SK-N-MC (cell line): ENCODE measurements around the gene SNX11.
A peak's percentile ranks its signal among the peaks of the same experiment; 100 is the strongest.

ENCODE experiments used
- DNase-seq: peaks from one replicate; pipeline ENCODE4 v3.0.0-alpha.2; 2011; ENCODE audit warnings: low read depth, low spot score
- H3K27ac ChIP-seq: fragments of 200-600 bp; sonication (generic); 2 replicates; pipeline ENCODE4 v1.5.1; 2016; ENCODE audit warnings: mixed run types
- H3K36me3 ChIP-seq: fragments of 200-600 bp; sonication (generic); 2 replicates; pipeline ENCODE4 v1.6.1; 2017; ENCODE audit warnings: antibody characterized with exemption, low read length, mixed read lengths; ENCODE audit not compliant: insufficient read depth
- H3K4me3 ChIP-seq: fragments of 200-600 bp; sonication (generic); 2 replicates; pipeline ENCODE4 v1.5.1; 2016
- H3K9ac ChIP-seq: fragments of 200-600 bp; sonication (generic); 2 replicates; pipeline ENCODE4 v1.8.0; 2017; ENCODE audit warnings: mixed run types, mixed read lengths; ENCODE audit not compliant: insufficient read length
- H3K9me3 ChIP-seq: fragments of 200-600 bp; sonication (generic); 2 replicates; pipeline ENCODE4 v1.6.1; 2017; ENCODE audit warnings: low read depth, mild to moderate bottlenecking, antibody characterized with exemption, low read length, moderate library complexity, mixed read lengths
- EZH2 ChIP-seq: fragments of 200-600 bp; sonication (generic); IDR thresholded peaks from one replicate; pipeline ENCODE4 v1.6.1; 2017; ENCODE audit warnings: antibody characterized with exemption
- FOXP2 ChIP-seq: optimal IDR thresholded peaks from 2 replicates; pipeline ENCODE3; 2011; ENCODE audit warnings: mild to moderate bottlenecking, moderate library complexity; ENCODE audit not compliant: insufficient read depth; ENCODE audit errors: extremely low read length, control extremely low read depth
- POLR2AphosphoS5 ChIP-seq: IDR thresholded peaks from 2 replicates; pipeline ENCODE4 v1.6.1; 2012; ENCODE audit warnings: mild to moderate bottlenecking, low read depth, low read length, borderline replicate concordance

Gene SNX11

GRCh38 chr17:48132385-48132784 is 24.8 kb downstream of the SNX11 start:
- H3K9me3 ChIP-seq: no peaks in the 10 kb centered on the region
- TF ChIP-seq EZH2: no peak
- TF ChIP-seq FOXP2: no peak
- no peak for TF ChIP-seq POLR2AphosphoS5
- no peak overlapping the region for H3K27ac ChIP-seq
- H3K9ac ChIP-seq: no peak overlapping the region
- no peaks in the 10 kb centered on the region for H3K36me3 ChIP-seq
- H3K4me3 ChIP-seq: no peak overlapping the region
- DNase-seq: no peak

DNA sequence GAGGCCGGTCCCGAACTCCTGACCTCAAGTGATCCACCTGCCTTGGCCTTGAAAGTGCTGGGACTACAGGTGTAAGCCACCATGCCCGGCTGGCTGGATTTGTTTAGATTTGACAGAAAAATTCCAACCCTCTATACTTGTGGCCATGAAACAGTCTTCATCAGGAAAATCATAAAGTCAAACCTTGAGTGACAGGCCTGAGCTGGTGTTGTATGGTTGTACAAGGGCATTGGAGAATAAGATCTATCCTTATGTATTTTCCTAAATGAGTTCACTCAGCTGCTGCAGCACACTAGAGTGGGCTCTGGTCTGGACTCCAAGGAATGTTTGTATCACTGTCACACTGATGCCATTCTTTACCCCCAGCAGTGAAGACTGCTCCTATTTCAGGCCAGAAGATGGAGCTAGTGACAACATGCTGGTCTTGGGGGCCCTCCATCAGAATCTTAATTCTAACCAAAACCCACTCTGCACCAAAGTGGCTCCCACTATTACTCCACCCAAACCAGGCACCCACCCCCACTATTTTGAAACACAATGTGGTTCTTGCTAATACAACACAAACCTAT is 27.4 kb downstream of the SNX11 start:
- Histone ChIP-seq H3K4me3 (no peak overlapping the region), H3K36me3 (no peaks in the 10 kb centered on the region), H3K27ac (no peak overlapping the region), H3K9ac (no peak overlapping the region), H3K9me3 (no peaks in the 10 kb centered on the region)
- TF ChIP-seq EZH2 (no peak), FOXP2 (no peak), POLR2AphosphoS5 (no peak)
- no peak for DNase-seq

GRCh38 chr17:48137656-48138055 is 30.1 kb downstream of the SNX11 start:
- Histone ChIP-seq H3K9ac (no peak overlapping the region), H3K27ac (no peak overlapping the region), H3K36me3 (no peaks in the 10 kb centered on the region), H3K9me3 (no peaks in the 10 kb centered on the region), H3K4me3 (no peak overlapping the region)
- no peak for DNase-seq
- TF ChIP-seq POLR2AphosphoS5 (no peak), EZH2 (no peak), FOXP2 (no peak)

GRCh38 chr17:48139944-48140343 is 32.4 kb downstream of the SNX11 start:
- H3K9ac ChIP-seq: no peak overlapping the region
- H3K4me3 ChIP-seq: no peak overlapping the region
- TF ChIP-seq FOXP2: no peak
- no peak for TF ChIP-seq POLR2AphosphoS5
- TF ChIP-seq EZH2: no peak
- H3K9me3 ChIP-seq: no peaks in the 10 kb centered on the region
- DNase-seq: no peak
- H3K36me3 ChIP-seq: no peaks in the 10 kb centered on the region
- no peak overlapping the region for H3K27ac ChIP-seq

GRCh38 chr17:48143629-48144028 is 36.1 kb downstream of the SNX11 start:
- Histone ChIP-seq H3K4me3 (no peak overlapping the region), H3K27ac (no peak overlapping the region), H3K9me3 (no peaks in the 10 kb centered on the region), H3K36me3 (no peaks in the 10 kb centered on the region), H3K9ac (no peak overlapping the region)
- no peak for TF ChIP-seq FOXP2
- no peak for TF ChIP-seq EZH2
- TF ChIP-seq POLR2AphosphoS5: no peak
- DNase-seq: no peak

- H3K27ac ChIP-seq: no peak overlapping the region
- H3K9me3 ChIP-seq: no peaks in the 10 kb centered on the region
- H3K4me3 ChIP-seq: no peak overlapping the region
- no peak overlapping the region for H3K9ac ChIP-seq
- no peaks in the 10 kb centered on the region for H3K36me3 ChIP-seq
- TF ChIP-seq FOXP2 (no peak), POLR2AphosphoS5 (no peak), EZH2 (no peak)
- DNase-seq: no peak
These were observed 36.7 kb downstream of the SNX11 start for GRCh38 chr17:48144231-48144630.

GRCh38 chr17:48144976-48145798 is 37.6 kb downstream of the SNX11 start:
- no peak for DNase-seq
- H3K4me3 ChIP-seq: no peak overlapping the region
- no peak overlapping the region for H3K27ac ChIP-seq
- no peaks in the 10 kb centered on the region for H3K9me3 ChIP-seq
- no peaks in the 10 kb centered on the region for H3K36me3 ChIP-seq
- no peak overlapping the region for H3K9ac ChIP-seq
- TF ChIP-seq EZH2: no peak
- no peak for TF ChIP-seq FOXP2
- no peak for TF ChIP-seq POLR2AphosphoS5

DNA sequence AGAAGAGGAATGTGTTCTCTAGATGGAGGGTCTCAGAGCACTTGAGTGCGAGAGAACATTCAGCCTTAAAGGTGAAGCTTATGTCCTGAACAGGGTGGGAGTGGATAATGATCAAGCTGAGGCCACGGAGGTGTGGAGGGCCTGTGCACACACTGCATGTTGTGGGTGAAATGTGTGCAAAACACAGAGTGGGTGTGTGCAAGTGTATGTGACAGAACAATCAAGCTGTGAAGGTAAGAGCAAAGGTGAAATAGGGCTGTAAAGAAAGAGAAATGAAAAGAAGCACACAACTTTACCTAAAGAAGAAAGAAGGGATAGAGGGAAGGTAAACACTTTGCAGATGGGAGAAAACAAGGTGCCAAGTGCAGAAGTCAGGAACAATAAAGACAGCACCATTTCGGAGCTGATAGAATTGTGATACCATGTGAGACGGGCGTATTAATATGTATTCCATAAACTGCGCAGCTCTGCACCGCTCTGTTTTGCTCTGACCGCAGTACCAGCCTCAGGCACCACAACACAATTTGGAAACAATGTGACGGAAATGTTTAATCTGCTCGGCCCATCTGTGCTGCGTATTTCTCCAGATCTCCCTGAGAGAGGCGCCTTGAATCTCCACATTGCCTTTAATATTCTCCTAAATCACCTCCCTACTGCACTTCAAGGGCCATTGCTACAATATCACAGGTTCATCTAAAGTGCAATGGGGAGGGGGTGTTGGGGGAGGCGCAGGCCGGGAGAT is 40.6 kb downstream of the SNX11 start:
- no peak overlapping the region for H3K27ac ChIP-seq
- peak; percentile 86 for DNase-seq
- H3K9ac ChIP-seq: no peak overlapping the region
- TF ChIP-seq EZH2: no peak
- peak; percentile 59; the same call in 1 of the 2 replicates for TF ChIP-seq POLR2AphosphoS5
- TF ChIP-seq FOXP2: peak; percentile 80
- H3K9me3 ChIP-seq: no peaks in the 10 kb centered on the region
- H3K36me3 ChIP-seq: no peaks in the 10 kb centered on the region
- peak overlapping the region; percentile 62 for H3K4me3 ChIP-seq
